ENCODE data around the gene SDK1.

The SDK1 gene

DNA sequence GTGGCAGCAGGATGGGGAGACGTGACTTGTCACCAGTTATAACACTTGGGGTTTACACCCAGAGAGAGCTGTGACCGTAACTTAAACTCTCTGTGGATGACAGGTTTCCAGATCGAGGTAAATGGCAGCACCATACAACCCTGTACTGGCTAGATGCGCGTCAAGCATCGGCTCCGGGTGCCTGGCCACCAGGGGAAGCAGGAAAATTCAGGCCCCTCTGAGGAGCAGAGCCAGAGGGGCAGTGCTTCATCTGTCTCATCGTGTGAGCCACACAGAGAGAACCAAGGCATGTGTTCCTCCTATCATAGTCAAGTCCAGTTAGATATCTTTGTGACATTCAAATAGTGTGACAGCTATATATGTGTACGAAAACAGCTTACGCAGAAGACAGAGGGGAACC lies 728.9 kb downstream of the SDK1 start:
- Histone ChIP-seq H3K27ac (no peak overlapping the region), H3K4me3 (ENCODE audit: low read depth, low read length) (no peak overlapping the region), H3K27me3 (ENCODE audit: insufficient read depth, low read depth, severe bottlenecking) (no peaks in the 10 kb centered on the region), H3K9me3 (ENCODE audit: severe bottlenecking) (no peaks in the 10 kb centered on the region), H3K36me3 (no peaks in the 10 kb centered on the region)
- TF ChIP-seq CTCF (IDR thresholded peaks at IDR 0.05; ENCODE audit: low read depth, low read length): no peak
- DNase-seq: no peak

DNA sequence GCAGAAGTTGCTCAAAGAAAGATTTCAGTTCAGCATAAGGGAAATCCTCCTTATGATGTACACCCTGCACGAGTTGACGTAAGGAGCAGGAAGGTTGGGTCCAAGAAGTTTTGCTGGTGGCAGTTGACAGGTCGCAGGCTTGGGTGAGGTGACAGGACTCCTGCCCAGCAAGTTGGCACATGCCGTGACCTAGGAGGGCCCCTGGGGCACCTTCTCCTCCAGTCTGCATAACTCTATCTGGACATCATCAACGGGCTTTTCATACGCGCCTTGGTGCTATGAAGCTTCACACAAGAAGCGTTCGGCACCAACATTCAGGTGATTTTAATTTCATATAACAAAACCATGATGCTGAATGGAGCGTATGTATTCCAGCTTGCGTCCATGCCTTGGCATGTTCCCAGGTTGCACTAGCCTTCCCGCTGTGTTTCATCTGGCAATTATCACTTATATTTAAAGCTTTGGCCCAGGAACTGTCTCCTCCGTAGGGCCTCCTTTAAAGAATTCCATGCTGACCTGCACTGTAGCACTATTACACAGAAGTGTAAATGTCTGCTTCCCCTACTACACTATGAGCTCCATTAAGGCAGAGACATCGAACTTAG lies 729.4 kb downstream of the SDK1 start:
- no peak for DNase-seq
- H3K27ac ChIP-seq: no peak overlapping the region

GRCh38 chr7:4033996-4034395 lies 732.9 kb downstream of the SDK1 start:
- Histone ChIP-seq H3K9me3 (ENCODE audit: severe bottlenecking) (no peaks in the 10 kb centered on the region), H3K4me3 (ENCODE audit: low read depth, low read length) (no peak overlapping the region), H3K36me3 (no peaks in the 10 kb centered on the region), H3K27me3 (ENCODE audit: insufficient read depth, low read depth, severe bottlenecking) (no peaks in the 10 kb centered on the region), H3K27ac (no peak overlapping the region)
- TF ChIP-seq CTCF (IDR thresholded peaks at IDR 0.05; ENCODE audit: low read depth, low read length): no peak
- no peak for DNase-seq

More for the DNA sequence above, 729.4 kb downstream of the SDK1 start:
- no peaks in the 10 kb centered on the region for H3K27me3 ChIP-seq (ENCODE audit: insufficient read depth, low read depth, severe bottlenecking)
- H3K36me3 ChIP-seq: no peaks in the 10 kb centered on the region
- no peak overlapping the region for H3K4me3 ChIP-seq (ENCODE audit: low read depth, low read length)
- no peak for TF ChIP-seq CTCF (IDR thresholded peaks at IDR 0.05; ENCODE audit: low read depth, low read length)
- no peaks in the 10 kb centered on the region for H3K9me3 ChIP-seq (ENCODE audit: severe bottlenecking)

GRCh38 chr7:4037308-4037707 lies 736.3 kb downstream of the SDK1 start:
- no peaks in the 10 kb centered on the region for H3K27me3 ChIP-seq (ENCODE audit: insufficient read depth, low read depth, severe bottlenecking)
- H3K36me3 ChIP-seq: no peaks in the 10 kb centered on the region
- no peak for TF ChIP-seq CTCF (IDR thresholded peaks at IDR 0.05; ENCODE audit: low read depth, low read length)
- H3K9me3 ChIP-seq (ENCODE audit: severe bottlenecking): no peaks in the 10 kb centered on the region
- H3K27ac ChIP-seq: no peak overlapping the region
- no peak overlapping the region for H3K4me3 ChIP-seq (ENCODE audit: low read depth, low read length)
- no peak for DNase-seq

DNA sequence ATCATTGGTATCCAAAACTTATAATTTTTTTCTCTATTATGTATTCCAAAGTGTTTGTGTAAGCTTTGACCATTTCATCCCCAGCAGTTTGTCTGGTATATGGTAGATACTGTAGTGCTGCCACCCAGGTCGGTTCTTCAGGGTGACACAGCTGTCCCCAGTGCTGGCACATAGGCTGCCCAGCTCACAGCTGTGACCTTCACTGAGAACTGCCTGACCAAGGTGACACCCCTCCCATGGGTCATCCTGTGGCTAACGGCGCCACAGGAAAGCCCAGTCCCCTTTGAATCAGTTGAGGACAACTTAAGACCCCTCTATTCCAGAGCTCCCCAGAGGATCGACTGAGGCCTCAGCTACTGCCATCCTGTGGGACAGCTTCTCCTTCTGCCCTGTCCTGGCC lies 736.8 kb downstream of the SDK1 start:
- H3K9me3 ChIP-seq (ENCODE audit: severe bottlenecking): no peaks in the 10 kb centered on the region
- no peaks in the 10 kb centered on the region for H3K27me3 ChIP-seq (ENCODE audit: insufficient read depth, low read depth, severe bottlenecking)
- H3K4me3 ChIP-seq (ENCODE audit: low read depth, low read length): no peak overlapping the region
- H3K27ac ChIP-seq: no peak overlapping the region
- TF ChIP-seq CTCF (IDR thresholded peaks at IDR 0.05; ENCODE audit: low read depth, low read length): no peak
- H3K36me3 ChIP-seq: no peaks in the 10 kb centered on the region
- no peak for DNase-seq
